HepG2 (cell line): Measurements from ENCODE around the gene PPP1R13B. TPM values are rescaled to one million over a fixed set of nuclear protein-coding genes. Genes with fewer than 3 reads are reported as not detected.

ENCODE experiments used
- ATAC-seq: fragments of 200-7000 bp; cut with Tn5 transposase; 3 replicates; pipeline ENCODE4 v1.9.1; 2020; ENCODE audit warnings: mild to moderate bottlenecking, moderate library complexity
- BruUV-seq: library from RNA; stranded (reverse); fragments of 400-500 nt; replicated peaks from 2 replicates; lab custom pipeline; 2021; lab: Mats Ljungman, UMichigan
- CTCF ChIA-PET: fragments of 300-600 bp; formaldehyde crosslinking; extraction: SDS; loops from one replicate; lab custom pipeline; 2021; ENCODE audit warnings: low total read pairs, inconsistent platforms, low intra/inter-chr PET ratio; lab: Yijun Ruan, JAX
- POLR2A ChIA-PET: fragments of 350-600 bp; sonication (Branson Sonifier 250); formaldehyde crosslinking; loops from one replicate; lab custom pipeline; 2020; ENCODE audit warnings: antibody characterized with exemption, inconsistent platforms; lab: Yijun Ruan, JAX
- DNase-seq: peaks from one replicate; pipeline ENCODE4 v3.0.0-alpha.2; 2015; ENCODE audit warnings: low spot score
- FAIRE-seq: peaks from 3 replicates; lab custom pipeline; 2011; peaks lifted over from hg19 to GRCh38; lab: Jason Lieb, UNC
- H2AFZ ChIP-seq: one replicate; pipeline ENCODE4 v1.6.1; 2011; ENCODE audit warnings: low read length, inconsistent platforms
- H3K27ac ChIP-seq: fragments of 300-600 bp; 3 replicates; pipeline ENCODE4 v1.8.0; 2011; ENCODE audit warnings: mixed run types, mild to moderate bottlenecking, mixed read lengths, low read length, inconsistent platforms; ENCODE audit not compliant: insufficient read depth; ENCODE audit errors: extremely low read length
- H3K27me3 ChIP-seq, 2 experiments: fragments of 200-600 bp in 1 of 2; 2 replicates in 1 of 2; 3 replicates in 1 of 2; pipeline versions ENCODE4 v1.6.0 to v1.8.0; 2011; ENCODE audit warnings: low read length in 2 of 2, mild to moderate bottlenecking in 2 of 2, moderate library complexity in 2 of 2, inconsistent platforms in 1 of 2; ENCODE audit not compliant: insufficient read depth in 2 of 2, control insufficient read depth in 1 of 2
- H3K36me3 ChIP-seq, 2 experiments: fragments of 200-600 bp in 1 of 2; replicated peaks in 1 of 2; 2 replicates in 1 of 2; 3 replicates in 1 of 2; pipeline versions ENCODE4 v1.5.1 to v1.8.0; 2011; ENCODE audit warnings: low read length in 2 of 2, inconsistent platforms in 1 of 2; ENCODE audit not compliant: insufficient read depth in 2 of 2, control insufficient read depth in 1 of 2
- H3K4me1 ChIP-seq: 2 replicates; pipeline ENCODE4 v1.5.1; 2012; ENCODE audit warnings: low read length, inconsistent platforms; ENCODE audit not compliant: insufficient read depth
- H3K4me2 ChIP-seq: 2 replicates; pipeline ENCODE4 v1.6.0; 2011; ENCODE audit warnings: low read depth, low read length, inconsistent platforms
- H3K4me3 ChIP-seq, 3 experiments: fragments of 200-600 bp in 1 of 3; sonication (generic), shearing (Covaris generic) in 1 of 3; replicated peaks in 1 of 3; 2 replicates each; pipeline ENCODE4 v1.5.1; 2011 to 2016; ENCODE audit warnings: low read length in 3 of 3, inconsistent platforms in 2 of 3, low read depth in 2 of 3, mild to moderate bottlenecking in 2 of 3, control low read depth in 1 of 3, mixed read lengths in 1 of 3; ENCODE audit not compliant: insufficient read depth in 1 of 3
- H3K79me2 ChIP-seq: one replicate; pipeline ENCODE4 v1.6.1; 2011; ENCODE audit warnings: low read length, inconsistent platforms; ENCODE audit not compliant: insufficient read depth
- H3K9ac ChIP-seq: 2 replicates; pipeline ENCODE4 v1.6.0; 2011; ENCODE audit warnings: mild to moderate bottlenecking, low read depth, low read length, inconsistent platforms; ENCODE audit not compliant: insufficient read depth
- H3K9me3 ChIP-seq: 2 replicates; pipeline ENCODE4 v1.5.1; 2012; ENCODE audit warnings: mild to moderate bottlenecking, low read length
- H4K20me1 ChIP-seq: 2 replicates; pipeline ENCODE4 v1.6.0; 2011; ENCODE audit warnings: inconsistent platforms, mild to moderate bottlenecking, low read length, moderate library complexity; ENCODE audit not compliant: insufficient read depth
- CBX1 ChIP-seq: IDR thresholded peaks from one replicate; pipeline ENCODE4 v1.6.1; 2016; ENCODE audit warnings: antibody characterized with exemption, low read depth
- PATZ1 ChIP-seq: sonication (generic); formaldehyde crosslinking; IDR thresholded peaks from 2 replicates; pipeline ENCODE4 v1.4.0; 2020; ENCODE audit warnings: missing genetic modification reagents
- POLR2G ChIP-seq: fragments of 200-400 bp; formaldehyde crosslinking; IDR thresholded peaks from 2 replicates; pipeline ENCODE4 v1.6.1; 2018; ENCODE audit warnings: mild to moderate bottlenecking, low read depth, low read length, moderate library complexity
- RBFOX2 ChIP-seq: fragments of 200-400 bp; formaldehyde crosslinking; IDR thresholded peaks from 2 replicates; pipeline ENCODE4 v1.6.1; 2017; ENCODE audit warnings: low read depth, mild to moderate bottlenecking, low read length
- WGBS: methylation state at CpG from one replicate; pipeline ENCODE4 v1.1.6; 2017; ENCODE audit warnings: low lambda C conversion rate; 5-methylcytosine and 5-hydroxymethylcytosine counted together
- in situ Hi-C: cut with HindIII; loops from 2 replicates; pipeline ENCODE4 v1.10.0; 2017; ENCODE audit warnings: low pct_unique_long_range_greater_than_20kb; ENCODE audit not compliant: extremely low pct_ligation_motif_present
- intact Hi-C: fragments of 100-400 bp; cut with micrococcal nuclease; formaldehyde crosslinking; loops from one replicate; pipeline ENCODE4 v1.10.0; 2022; ENCODE audit not compliant: unreplicated experiment
- polyA plus RNA-seq, 8 experiments: library from polyadenylated mRNA; depleted of rRNA in 3 of 8; stranded (reverse) in 7 of 8; unstranded in 1 of 8; fragments of >200 nt; fragmentation: Illumina TruSeq in 4 of 8; extraction: Trizol in 4 of 8; gene quantifications; 2 replicates each; pipeline versions ENCODE4 v1.2.1 to v1.2.3, GENCODE V29; 2011 to 2016; ENCODE audit warnings: low read depth in 4 of 8, missing spikeins in 1 of 8, mixed read lengths in 1 of 8; ENCODE audit not compliant: insufficient read depth in 1 of 8
- total RNA-seq, 5 experiments: library from RNA; depleted of rRNA; stranded (reverse); fragments of >200 nt; fragmentation: Illumina TruSeq; extraction: Trizol; gene quantifications; 2 replicates each; pipeline ENCODE4 v1.2.3, GENCODE V29; 2016; ENCODE audit warnings: low read depth in 1 of 5

Gene PPP1R13B
- total and polyA plus RNA-seq, 2 of the 13 experiments (the other 11 are each of a cell fraction or from before 2014, with no cell fraction given): 4.6 to 9.4 TPM

- H3K9ac ChIP-seq: no peak overlapping the region
- no TSS peak for BruUV-seq
- no peak for DNase-seq
- 100% methylated on average over 1 of the region's 33 CpGs for WGBS
- no peaks in the 10 kb centered on the region for H4K20me1 ChIP-seq
- no peaks in the 10 kb centered on the region for H3K27me3 ChIP-seq
- no peak overlapping the region for H3K27ac ChIP-seq
- TF ChIP-seq RBFOX2 (0 out of 2 replicates have a peak, but pooled peaks have one; percentile 2), CBX1 (no peak), POLR2G (peak; percentile 39; the same call in 1 of the 2 replicates), PATZ1 (CRISPR knock-in tag) (no peak)
- CTCF ChIA-PET: no interaction called here
- H3K79me2 ChIP-seq: no peaks in the 10 kb centered on the region
- in situ Hi-C loops: no loop called here
- H2AFZ ChIP-seq: no peak overlapping the region
- no peak for ATAC-seq
- H3K4me1 ChIP-seq: peaks cover 11% of the 10 kb centered on the region
- FAIRE-seq: no peak
- POLR2A ChIA-PET: interaction anchor here (1.1 kb wide), 1 partner anchor 17 kb away, joined by 3 read pairs; the partner anchor contains the start of genes XRCC3 and ZFYVE21
- no peaks in the 10 kb centered on the region for H3K9me3 ChIP-seq
- peaks cover 14 to 44% of the 10 kb centered on the region in 2 experiments for H3K36me3 ChIP-seq
- intact Hi-C loops: no loop called here
- no peak overlapping the region for H3K4me2 ChIP-seq
- no peak overlapping the region for H3K4me3 ChIP-seq
Measured at GRCh38 chr14:103698380-103699260, 148.8 kb downstream of the PPP1R13B start.
